ENCODE data around the gene LYRM4. TPM values are rescaled to one million over a fixed set of nuclear protein-coding genes. Genes with fewer than 3 reads are reported as not detected.

Gene LYRM4
- total and polyA plus RNA-seq, 12 donors: 18.3 to 33.0 (median 24.5) TPM

- H3K4me1 ChIP-seq: peaks cover 0 to 23% (median 12%) of the 10 kb centered on the region in 9 donors
- H3K27ac ChIP-seq: no peak overlapping the region
- H3K36me3 ChIP-seq: no peaks in the 10 kb centered on the region
- TF ChIP-seq CTCF (IDR thresholded peaks at IDR 0.05): no peak
- 95% methylated on average over 3 of the region's 3 CpGs for WGBS, 2 donors
- H3K9me3 ChIP-seq: no peaks in the 10 kb centered on the region
- DNase-seq (no peak), ATAC-seq (no peak)
- no peak overlapping the region for H3K4me3 ChIP-seq
- H3K27me3 ChIP-seq: no peaks in the 10 kb centered on the region
- intact Hi-C loops (cut with DNase I): no loop called here
Observed at GRCh38 chr6:5191722-5192121, 69.0 kb downstream of the LYRM4 start.

GRCh38 chr6:5191222-5191621, 69.5 kb downstream of the LYRM4 start:
- no peak for TF ChIP-seq CTCF (IDR thresholded peaks at IDR 0.05)
- WGBS, 2 donors: 95 to 97% methylated on average over 6 of the region's 6 CpGs
- intact Hi-C loops (cut with DNase I): no loop called here
- H3K36me3 ChIP-seq: no peaks in the 10 kb centered on the region
- no peak overlapping the region for H3K27ac ChIP-seq
- H3K9me3 ChIP-seq: no peaks in the 10 kb centered on the region
- H3K27me3 ChIP-seq: no peaks in the 10 kb centered on the region
- no peak overlapping the region for H3K4me3 ChIP-seq
- ATAC-seq: no peak
- H3K4me1 ChIP-seq: peaks cover 0 to 23% (median 12%) of the 10 kb centered on the region in 9 donors
- DNase-seq: no peak

- no peaks in the 10 kb centered on the region for H3K36me3 ChIP-seq
- TF ChIP-seq CTCF (IDR thresholded peaks at IDR 0.05): no peak
- H3K27ac ChIP-seq: no peak overlapping the region
- no peaks in the 10 kb centered on the region for H3K27me3 ChIP-seq
- H3K4me3 ChIP-seq: no peak overlapping the region
- WGBS, 2 donors: 54 to 62% methylated on average over 3 of the region's 3 CpGs
- peak in 6 of 8 donors; percentile 46 to 75 (median 64) for ATAC-seq
- intact Hi-C loops (cut with DNase I): no loop called here
- H3K4me1 ChIP-seq: peaks cover 0 to 23% (median 12%) of the 10 kb centered on the region in 9 donors
- H3K9me3 ChIP-seq: no peaks in the 10 kb centered on the region
- DNase-seq: no peak
Observed at GRCh38 chr6:5190507-5190906, 70.2 kb downstream of the LYRM4 start.

GRCh38 chr6:5188646-5189045, 72.1 kb downstream of the LYRM4 start:
- Histone ChIP-seq H3K27ac (no peak overlapping the region), H3K27me3 (no peaks in the 10 kb centered on the region), H3K9me3 (no peaks in the 10 kb centered on the region), H3K36me3 (no peaks in the 10 kb centered on the region), H3K4me3 (no peak overlapping the region), H3K4me1 (peaks cover 0 to 23% (median 12%) of the 10 kb centered on the region in 9 donors)
- TF ChIP-seq CTCF (IDR thresholded peaks at IDR 0.05): no peak
- intact Hi-C loops (cut with DNase I): no loop called here
- ATAC-seq (no peak), DNase-seq (no peak)
- 98 to 99% methylated on average over 3 of the region's 3 CpGs for WGBS, 2 donors

Measured in heart right ventricle (tissue), 16 donors.